Endothelial cell of umbilical vein (primary cell): ENCODE data around the gene WLS. TPM values are rescaled to one million over a fixed set of nuclear protein-coding genes. Genes with fewer than 3 reads are reported as not detected.

Experiments used
- BruUV-seq: library from RNA; stranded (reverse); fragments of 400-500 nt; replicated peaks from 2 replicates; lab custom pipeline; 2021; lab: Mats Ljungman, UMichigan
- CTCF ChIA-PET: fragments of 300-600, 350-600 bp; sonication (Branson Sonifier 250); formaldehyde crosslinking; loops from one replicate; lab custom pipeline; 2021; ENCODE audit warnings: antibody characterized with exemption, inconsistent platforms; lab: Charles Lee
- POLR2A ChIA-PET: fragments of 300-600, 350-600 bp; sonication (Branson Sonifier 250); formaldehyde crosslinking; loops from one replicate; lab custom pipeline; 2021; ENCODE audit warnings: antibody characterized with exemption, inconsistent platforms; lab: Charles Lee
- DNase-seq: peaks from one replicate; pipeline ENCODE4 v3.0.0-alpha.2; 2011; ENCODE audit warnings: low read depth, low spot score
- FAIRE-seq: peaks from 2 replicates; lab custom pipeline; 2011; peaks lifted over from hg19 to GRCh38; lab: Jason Lieb, UNC
- H2AFZ ChIP-seq: 2 replicates; pipeline ENCODE4 v1.6.0; 2012; ENCODE audit warnings: low read depth, low read length, control low read depth, inconsistent platforms
- H3K27ac ChIP-seq: 2 replicates; pipeline ENCODE4 v1.5.1; 2011; ENCODE audit warnings: low read depth, mild to moderate bottlenecking, control low read depth, low read length, moderate library complexity; ENCODE audit not compliant: insufficient read depth
- H3K27me3 ChIP-seq, 2 experiments: 2 replicates each; pipeline versions ENCODE4 v1.6.0 to v1.6.1; 2011; ENCODE audit warnings: low read length in 2 of 2, mixed read lengths in 1 of 2; ENCODE audit not compliant: control insufficient read depth in 2 of 2, insufficient read depth in 2 of 2
- H3K36me3 ChIP-seq, 2 experiments: 2 replicates in 1 of 2; 3 replicates in 1 of 2; pipeline ENCODE4 v1.5.1; 2011; ENCODE audit warnings: low read length in 2 of 2, mild to moderate bottlenecking in 1 of 2, moderate library complexity in 1 of 2; ENCODE audit not compliant: control insufficient read depth in 2 of 2, insufficient read depth in 2 of 2; ENCODE audit errors: extremely low read depth in 1 of 2
- H3K4me1 ChIP-seq: 3 replicates; pipeline ENCODE4 v1.5.1; 2011; ENCODE audit warnings: mild to moderate bottlenecking, low read length; ENCODE audit not compliant: control insufficient read depth, insufficient read depth; ENCODE audit errors: extremely low read depth
- H3K4me2 ChIP-seq: 2 replicates; pipeline ENCODE4 v1.6.1; 2011; ENCODE audit warnings: low read length, control low read depth, mixed read lengths; ENCODE audit not compliant: insufficient read depth
- H3K4me3 ChIP-seq, 3 experiments: fragments of 200-600 bp in 1 of 3; sonication (generic), shearing (Covaris generic) in 1 of 3; replicated peaks in 1 of 3; 2 replicates each; pipeline ENCODE4 v1.5.1; 2011 to 2016; ENCODE audit warnings: control low read depth in 3 of 3, low read length in 3 of 3, mild to moderate bottlenecking in 2 of 3, inconsistent platforms in 1 of 3, low read depth in 1 of 3, moderate library complexity in 1 of 3; ENCODE audit not compliant: insufficient read depth in 1 of 3
- H3K79me2 ChIP-seq: 2 replicates; pipeline ENCODE4 v1.6.0; 2012; ENCODE audit warnings: low read length, inconsistent platforms; ENCODE audit not compliant: control insufficient read depth, insufficient read depth
- H3K9ac ChIP-seq: replicated peaks from 2 replicates; pipeline ENCODE3; 2011; ENCODE audit warnings: low read length, control low read depth; ENCODE audit not compliant: insufficient read depth; ENCODE audit errors: extremely low read depth
- H3K9me1 ChIP-seq: replicated peaks from 3 replicates; pipeline ENCODE4 v1.6.0; 2011; ENCODE audit warnings: mild to moderate bottlenecking, low read length; ENCODE audit not compliant: control insufficient read depth, insufficient read depth; ENCODE audit errors: extremely low read depth
- H3K9me3 ChIP-seq: replicated peaks from 2 replicates; pipeline ENCODE4 v1.5.1; 2012; ENCODE audit warnings: low read length, inconsistent platforms; ENCODE audit not compliant: control insufficient read depth, insufficient read depth
- H4K20me1 ChIP-seq: replicated peaks from 2 replicates; pipeline ENCODE3; 2011; ENCODE audit warnings: mild to moderate bottlenecking, low read length; ENCODE audit not compliant: control insufficient read depth, insufficient read depth; ENCODE audit errors: extremely low read depth
- CTCF ChIP-seq, 2 donors: IDR thresholded peaks; 1 replicate in 1 of 2; 2 replicates in 1 of 2; pipeline ENCODE4 v1.5.1; 2011; ENCODE audit warnings: low read length in 2 of 2, mild to moderate bottlenecking in 2 of 2, moderate library complexity in 2 of 2, control low read depth in 1 of 2, inconsistent platforms in 1 of 2, low read depth in 1 of 2; ENCODE audit not compliant: insufficient read depth in 1 of 2; ENCODE audit errors: extremely low read depth in 1 of 2
- EZH2 ChIP-seq: IDR thresholded peaks from 2 replicates; pipeline ENCODE4 v1.6.1; 2012; ENCODE audit warnings: borderline replicate concordance, low read depth, mild to moderate bottlenecking, moderate library complexity, low read length, inconsistent platforms; ENCODE audit not compliant: severe bottlenecking
- FOS ChIP-seq: IDR thresholded peaks from 2 replicates; pipeline ENCODE4 v1.6.1; 2011; ENCODE audit warnings: mild to moderate bottlenecking, low read length, moderate library complexity, borderline replicate concordance; ENCODE audit not compliant: insufficient read depth
- GATA2 ChIP-seq: IDR thresholded peaks from 2 replicates; pipeline ENCODE4 v1.7.0; 2011; ENCODE audit warnings: low read depth, mild to moderate bottlenecking, moderate library complexity, mixed read lengths, low read length; ENCODE audit not compliant: insufficient read length, insufficient read depth
- JUN ChIP-seq: IDR thresholded peaks from 2 replicates; pipeline ENCODE4 v1.6.1; 2011; ENCODE audit warnings: borderline replicate concordance, low read depth; ENCODE audit not compliant: insufficient read length, insufficient read depth
- MAX ChIP-seq: IDR thresholded peaks from 2 replicates; pipeline ENCODE4 v1.6.1; 2011; ENCODE audit not compliant: insufficient read depth, insufficient read length
- MYC ChIP-seq: IDR thresholded peaks from one replicate; pipeline ENCODE4 v1.6.1; 2011; ENCODE audit warnings: mild to moderate bottlenecking, low read depth, low read length
- POLR2A ChIP-seq: IDR thresholded peaks from 2 replicates; pipeline ENCODE4 v1.6.1; 2012; ENCODE audit warnings: low read depth, mild to moderate bottlenecking, control low read depth, low read length
- POLR2AphosphoS5 ChIP-seq: IDR thresholded peaks from 2 replicates; pipeline ENCODE4 v1.6.1; 2012; ENCODE audit warnings: low read depth, mild to moderate bottlenecking, control low read depth, low read length, moderate library complexity; ENCODE audit not compliant: insufficient read depth
- dilution Hi-C: fragments of 300-500 bp; cut with MboI; formaldehyde crosslinking; loops from one replicate; pipeline ENCODE4 v1.15.0; 2019; ENCODE audit warnings: low sequenced_read_pairs; ENCODE audit not compliant: extremely low pct_ligation_motif_present
- intact Hi-C: fragments of 100-400 bp; cut with micrococcal nuclease; formaldehyde crosslinking; loops from one replicate; pipeline ENCODE4 v1.10.0; 2022
- polyA plus RNA-seq, 4 experiments: library from polyadenylated mRNA; depleted of rRNA in 3 of 4; stranded (reverse) in 3 of 4; unstranded in 1 of 4; fragments of >200 nt; gene quantifications; 2 replicates each; pipeline versions ENCODE4 v1.2.1 to v1.2.3, GENCODE V29; 2011 to 2012; ENCODE audit warnings: missing spikeins in 1 of 4
- total RNA-seq: library from RNA; stranded (reverse); gene quantifications from 2 replicates; pipeline ENCODE4 v1.2.3, GENCODE V29; 2021

The WLS gene
- total and polyA plus RNA-seq, 2 donors (not counting 3 experiments of a cell fraction or from before 2014, with no cell fraction given), result 121 to 199 TPM

- FAIRE-seq (peak; percentile 53), DNase-seq (peak; percentile 85)
- Histone ChIP-seq H3K9me3 (no peaks in the 10 kb centered on the region), H3K4me1 (peaks cover 75% of the 10 kb centered on the region), H3K27ac (peak overlapping the region; percentile 93), H3K27me3 (no peaks in the 10 kb centered on the region), H3K9me1 (no peaks in the 10 kb centered on the region), H3K79me2 (peaks cover 4% of the 10 kb centered on the region), H3K36me3 (peaks cover 0 to 1% of the 10 kb centered on the region in 2 experiments), H3K4me3 (no peak overlapping the region), H3K4me2 (peak overlapping the region; percentile 82), H4K20me1 (no peaks in the 10 kb centered on the region), H2AFZ (no peak overlapping the region), H3K9ac (peak overlapping the region; percentile 71)
- BruUV-seq, result no TSS peak
- POLR2A ChIA-PET, result interaction anchor here (0.7 to 1.7 kb wide), 2 partner anchors 28 to 53 kb away, joined by 3 to 5 read pairs; partner anchors contain the start of gene WLS
- no peak for TF ChIP-seq MYC
- peak; percentile 52 for TF ChIP-seq POLR2A
- TF ChIP-seq EZH2, result no peak
- peak; percentile 53 for TF ChIP-seq FOS
- TF ChIP-seq GATA2, result peak; percentile 25
- TF ChIP-seq MAX, result no peak
- no peak for TF ChIP-seq CTCF (IDR thresholded peaks at IDR 0.05; ENCODE audit: extremely low read depth in 1 of 2, insufficient read depth in 1 of 2, low read depth in 1 of 2, low read length in 2 of 2)
- TF ChIP-seq JUN, result peak; percentile 66
- TF ChIP-seq POLR2AphosphoS5, result peak; percentile 50
- CTCF ChIA-PET, result interaction anchor here (0.9 to 3.0 kb wide), 6 partner anchors 11 to 142 kb away, joined by 3 to 13 read pairs (median 4); no protein-coding TSS in a partner anchor
- intact Hi-C loops (loop anchor here (1.0 to 10.0 kb wide), 4 partner anchors 28 to 454 kb away; no protein-coding TSS in a partner anchor), dilution Hi-C loops (no loop called here)
Measured at GRCh38 chr1:68178821-68179490, 53.4 kb downstream of the WLS start.
